Fibroblast of mammary gland (primary cell): ENCODE measurements around the gene IFIT1B.

Source experiments
- DNase-seq: peaks from one replicate; pipeline ENCODE4 v3.0.0-alpha.2; 2010; ENCODE audit warnings: low read depth
- H3K4me3 ChIP-seq: 2 replicates; pipeline ENCODE4 v1.5.1; 2011; ENCODE audit warnings: low read depth, mild to moderate bottlenecking, low read length, moderate library complexity; ENCODE audit not compliant: control insufficient read depth
- TF ChIP-seq, protein P1 (sequence below): conservative IDR thresholded peaks from 2 replicates; pipeline ENCODE4 v1.5.1; 2011; ENCODE audit warnings: low read depth, low read length, inconsistent platforms; ENCODE audit not compliant: control insufficient read depth, insufficient read depth

The IFIT1B gene

DNA sequence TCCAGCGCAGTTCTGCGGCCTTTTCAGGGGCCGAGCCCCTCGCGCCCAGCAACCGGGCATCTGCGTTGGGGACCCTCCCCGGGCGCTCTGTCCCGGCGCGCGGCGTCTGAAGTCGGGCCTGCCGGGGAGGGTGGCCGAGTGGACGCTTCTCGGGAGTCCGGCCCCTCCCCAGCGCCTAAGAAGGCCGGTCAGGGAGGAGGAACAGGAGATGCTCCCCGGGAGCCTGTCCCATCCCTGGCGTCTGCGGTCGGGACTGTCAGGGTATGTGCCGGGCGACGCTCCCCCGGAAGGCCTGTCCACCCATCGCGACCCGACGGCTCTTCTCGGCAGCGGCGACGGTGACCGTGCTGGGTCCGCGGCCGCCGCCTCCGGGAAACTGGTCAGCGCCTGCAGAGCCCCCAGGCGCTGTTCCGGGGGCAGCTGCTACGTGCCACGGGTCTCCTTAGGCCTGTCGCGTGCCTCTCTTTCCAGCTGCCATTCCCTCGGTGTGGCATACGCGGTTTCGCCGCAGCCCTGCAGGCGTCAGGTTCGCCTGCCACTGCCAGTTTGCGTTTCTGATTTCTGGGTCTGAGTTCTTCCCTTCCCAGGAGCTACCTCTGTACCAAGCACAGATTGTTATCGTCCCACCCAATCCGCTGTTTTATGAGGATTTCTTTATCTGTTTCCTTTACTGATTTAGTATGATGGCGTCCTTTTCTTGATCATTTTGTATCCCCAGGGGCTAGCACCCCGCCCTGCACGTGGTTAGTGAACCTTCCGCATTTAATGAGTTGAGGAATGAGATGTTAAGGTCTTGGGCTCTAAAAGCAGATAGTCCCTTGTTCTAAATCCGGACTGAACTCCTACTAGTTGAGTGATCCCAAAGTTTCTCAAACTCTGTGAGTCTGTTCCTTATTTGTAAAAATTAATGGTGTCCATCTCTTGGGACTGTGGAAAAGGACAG, 37.3 kb downstream of the IFIT1B start:
- H3K4me3 ChIP-seq: peak overlapping the region; percentile 90
- peak; percentile 40 for DNase-seq
- TF ChIP-seq, protein P1, sequence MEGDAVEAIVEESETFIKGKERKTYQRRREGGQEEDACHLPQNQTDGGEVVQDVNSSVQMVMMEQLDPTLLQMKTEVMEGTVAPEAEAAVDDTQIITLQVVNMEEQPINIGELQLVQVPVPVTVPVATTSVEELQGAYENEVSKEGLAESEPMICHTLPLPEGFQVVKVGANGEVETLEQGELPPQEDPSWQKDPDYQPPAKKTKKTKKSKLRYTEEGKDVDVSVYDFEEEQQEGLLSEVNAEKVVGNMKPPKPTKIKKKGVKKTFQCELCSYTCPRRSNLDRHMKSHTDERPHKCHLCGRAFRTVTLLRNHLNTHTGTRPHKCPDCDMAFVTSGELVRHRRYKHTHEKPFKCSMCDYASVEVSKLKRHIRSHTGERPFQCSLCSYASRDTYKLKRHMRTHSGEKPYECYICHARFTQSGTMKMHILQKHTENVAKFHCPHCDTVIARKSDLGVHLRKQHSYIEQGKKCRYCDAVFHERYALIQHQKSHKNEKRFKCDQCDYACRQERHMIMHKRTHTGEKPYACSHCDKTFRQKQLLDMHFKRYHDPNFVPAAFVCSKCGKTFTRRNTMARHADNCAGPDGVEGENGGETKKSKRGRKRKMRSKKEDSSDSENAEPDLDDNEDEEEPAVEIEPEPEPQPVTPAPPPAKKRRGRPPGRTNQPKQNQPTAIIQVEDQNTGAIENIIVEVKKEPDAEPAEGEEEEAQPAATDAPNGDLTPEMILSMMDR: no peak

- TF ChIP-seq, protein P1: no peak
- H3K4me3 ChIP-seq: no peak overlapping the region
- no peak for DNase-seq
Observed at GRCh38 chr10:89416465-89416864, 38.6 kb downstream of the IFIT1B start.

GRCh38 chr10:89419548-89419947, 41.7 kb downstream of the IFIT1B start:
- DNase-seq: peak; percentile 55

DNA sequence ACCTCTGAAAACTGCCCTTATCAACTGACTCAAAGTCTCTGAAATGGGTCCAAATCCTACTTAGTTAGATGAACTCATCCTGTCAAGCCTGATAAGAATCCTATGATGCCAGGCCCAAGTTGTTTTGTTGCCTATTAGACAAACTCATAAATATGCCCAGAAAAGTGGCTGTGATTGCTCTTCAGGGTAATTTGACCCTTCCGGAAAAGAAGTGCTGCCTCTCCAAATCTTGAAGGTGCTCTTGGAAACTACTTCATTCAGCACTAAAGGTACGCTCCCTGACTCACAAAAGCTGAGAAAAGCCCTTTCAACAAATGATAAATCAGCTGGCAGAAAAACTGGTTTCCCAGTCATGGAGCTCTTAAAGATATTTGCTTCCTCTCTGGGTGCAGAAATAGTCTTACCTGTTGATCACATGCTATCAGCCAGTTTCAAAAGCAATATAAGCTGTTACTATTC, 43.2 kb downstream of the IFIT1B start:
- no peak for DNase-seq
- TF ChIP-seq, protein P1: no peak
- H3K4me3 ChIP-seq: no peak overlapping the region

More at GRCh38 chr10:89419548-89419947, 41.7 kb downstream of the IFIT1B start:
- TF ChIP-seq, protein P1: peak; percentile 62
- H3K4me3 ChIP-seq: no peak overlapping the region

DNA sequence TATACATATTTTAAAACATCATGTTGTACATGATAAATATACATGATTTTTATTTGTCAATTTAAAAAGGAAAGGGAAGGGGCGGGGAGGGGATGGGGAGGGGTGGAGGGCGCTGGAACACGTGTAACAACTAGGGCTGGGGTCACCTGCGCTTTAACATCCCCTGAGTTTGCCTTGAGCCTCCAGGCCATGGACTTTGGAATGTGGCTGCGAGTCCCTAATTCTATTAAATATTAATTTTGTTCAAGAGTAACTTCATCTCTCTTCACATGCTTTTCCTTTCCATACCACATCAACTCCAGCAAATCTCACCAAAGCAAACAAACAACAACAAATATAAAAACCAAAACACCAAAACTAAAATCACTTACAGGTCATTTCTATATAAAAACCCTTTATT, 47.1 kb downstream of the IFIT1B start:
- TF ChIP-seq, protein P1: no peak

DNA sequence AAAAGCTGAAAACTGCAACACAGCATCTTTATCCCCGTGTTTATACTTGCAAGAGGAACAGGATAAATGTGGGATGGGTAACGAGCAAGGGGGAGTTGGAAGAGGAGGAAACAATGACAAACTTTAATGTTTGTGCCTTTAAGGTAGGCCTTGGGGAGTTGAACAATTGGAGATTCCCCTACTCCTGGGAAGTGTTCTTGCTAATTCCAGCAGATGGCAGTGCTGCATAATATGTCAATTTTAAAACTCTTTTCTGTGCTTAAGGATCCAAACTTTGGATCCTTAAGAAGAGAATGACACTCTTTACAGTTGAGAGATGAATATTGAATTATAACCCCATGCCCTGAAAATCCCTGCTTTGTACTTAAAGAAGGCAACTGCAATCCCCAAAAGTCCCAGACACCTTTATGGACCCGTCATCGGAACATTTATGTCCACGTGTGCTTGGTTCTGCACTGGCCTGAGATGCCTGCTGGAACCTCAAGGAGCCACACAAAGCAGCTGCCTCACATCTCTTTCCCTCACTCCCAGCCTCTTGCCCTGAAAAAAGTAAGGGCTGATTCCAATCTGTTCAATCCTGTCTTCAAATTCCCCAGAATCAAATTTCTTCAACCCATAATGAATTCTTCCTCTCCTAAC, 48.5 kb downstream of the IFIT1B start:
- H3K4me3 ChIP-seq: no peak overlapping the region
- TF ChIP-seq, protein P1: peak; percentile 86
- DNase-seq: peak; percentile 79

More for the DNA sequence above, 47.1 kb downstream of the IFIT1B start:
- H3K4me3 ChIP-seq: no peak overlapping the region
- DNase-seq: no peak
